ENCODE data around the gene SLC7A7.

DNA sequence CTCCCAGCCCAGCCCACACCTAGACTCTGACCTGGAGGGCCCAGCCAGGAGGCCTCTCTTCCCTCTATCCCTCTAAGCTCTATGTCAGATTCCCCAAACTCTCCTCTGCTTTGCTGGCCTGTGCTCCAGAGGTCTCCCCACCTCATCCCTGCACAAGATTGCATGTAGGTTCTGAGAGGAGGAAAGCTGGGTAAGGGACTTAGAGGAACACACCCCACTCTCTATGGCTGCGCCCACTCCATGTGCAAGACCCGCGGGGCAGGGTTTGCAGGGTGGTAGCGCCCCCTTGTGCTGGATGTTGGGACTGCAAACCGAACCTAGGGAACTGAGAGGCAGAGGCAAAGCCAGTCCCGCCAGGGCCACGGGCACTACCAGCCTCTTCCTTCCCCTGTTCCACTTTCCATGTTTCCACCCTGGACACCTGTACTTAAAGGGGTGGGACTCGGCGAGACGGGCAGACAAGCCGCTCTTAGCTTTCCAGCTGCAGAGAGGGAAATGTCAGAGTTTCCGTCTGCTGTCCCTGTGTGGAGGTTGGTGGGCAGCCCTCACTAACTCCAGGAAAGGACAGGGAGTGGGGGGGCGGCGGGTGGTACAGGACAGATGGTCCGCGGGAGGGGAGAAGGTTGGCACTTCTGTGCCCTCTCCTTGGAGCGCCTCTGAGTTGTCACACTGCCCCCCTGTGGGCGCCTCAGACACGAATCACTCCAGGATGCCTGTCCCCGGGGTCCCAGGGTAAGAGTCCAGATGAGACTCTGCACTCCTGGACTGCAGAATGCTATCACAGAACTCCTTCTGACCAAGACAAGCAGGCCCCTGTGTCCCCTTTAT, 37.9 kb upstream of the SLC7A7 start:
- TF ChIP-seq, protein P1, sequence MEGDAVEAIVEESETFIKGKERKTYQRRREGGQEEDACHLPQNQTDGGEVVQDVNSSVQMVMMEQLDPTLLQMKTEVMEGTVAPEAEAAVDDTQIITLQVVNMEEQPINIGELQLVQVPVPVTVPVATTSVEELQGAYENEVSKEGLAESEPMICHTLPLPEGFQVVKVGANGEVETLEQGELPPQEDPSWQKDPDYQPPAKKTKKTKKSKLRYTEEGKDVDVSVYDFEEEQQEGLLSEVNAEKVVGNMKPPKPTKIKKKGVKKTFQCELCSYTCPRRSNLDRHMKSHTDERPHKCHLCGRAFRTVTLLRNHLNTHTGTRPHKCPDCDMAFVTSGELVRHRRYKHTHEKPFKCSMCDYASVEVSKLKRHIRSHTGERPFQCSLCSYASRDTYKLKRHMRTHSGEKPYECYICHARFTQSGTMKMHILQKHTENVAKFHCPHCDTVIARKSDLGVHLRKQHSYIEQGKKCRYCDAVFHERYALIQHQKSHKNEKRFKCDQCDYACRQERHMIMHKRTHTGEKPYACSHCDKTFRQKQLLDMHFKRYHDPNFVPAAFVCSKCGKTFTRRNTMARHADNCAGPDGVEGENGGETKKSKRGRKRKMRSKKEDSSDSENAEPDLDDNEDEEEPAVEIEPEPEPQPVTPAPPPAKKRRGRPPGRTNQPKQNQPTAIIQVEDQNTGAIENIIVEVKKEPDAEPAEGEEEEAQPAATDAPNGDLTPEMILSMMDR (conservative IDR thresholded peaks at IDR 0.05): peak; percentile 95
- TF ChIP-seq ZFX (IDR thresholded peaks at IDR 0.05): no peak
